ENCODE data around the gene MYRF. TPM values are rescaled to one million over a fixed set of nuclear protein-coding genes. Genes with fewer than 3 reads are reported as not detected.

Gene MYRF
- total RNA-seq, 1 donor from 2014 or later = 39.5 TPM

DNA sequence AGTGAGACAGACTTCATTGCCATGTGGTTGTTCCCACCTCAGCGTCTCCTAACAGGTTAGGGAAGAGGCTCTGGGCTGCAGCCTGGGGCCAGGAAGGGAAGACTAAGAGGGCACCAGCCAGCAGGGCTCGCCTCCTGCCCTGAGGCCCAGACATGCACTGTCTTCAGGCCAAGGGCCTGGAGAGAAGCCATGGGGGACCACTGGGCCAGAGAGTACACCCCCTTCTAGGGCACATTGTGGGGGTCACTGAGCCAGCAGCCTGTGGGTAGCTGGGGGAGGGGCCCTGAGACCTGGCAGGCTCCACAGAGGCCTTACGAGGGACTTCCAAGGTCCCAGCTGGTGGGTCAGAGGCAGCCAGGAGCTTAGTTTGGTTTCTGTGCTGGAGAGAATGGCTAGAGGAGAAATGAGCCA, 25.0 kb upstream of the MYRF start:
- Histone ChIP-seq H3K4me1 (ENCODE audit: insufficient read depth, low read length) (peaks cover 38% of the 10 kb centered on the region), H3K27me3 (ENCODE audit: insufficient read depth, low read length) (no peaks in the 10 kb centered on the region), H4K20me1 (ENCODE audit: insufficient read depth, low read length) (peaks cover 7% of the 10 kb centered on the region), H3K4me3 (ENCODE audit: insufficient read depth, low read depth, low read length) (no peak overlapping the region), H2AFZ (ENCODE audit: low read depth, low read length) (no peak overlapping the region), H3K9ac (ENCODE audit: low read length) (no peak overlapping the region), H3K79me2 (ENCODE audit: insufficient read depth, low read length) (no peaks in the 10 kb centered on the region), H3K36me3 (ENCODE audit: insufficient read depth, low read length) (peaks cover 4% of the 10 kb centered on the region), H3K4me2 (ENCODE audit: low read length) (no peak overlapping the region), H3K9me3 (ENCODE audit: insufficient read depth, low read depth, low read length) (no peaks in the 10 kb centered on the region), H3K27ac (ENCODE audit: low read depth, low read length) (no peak overlapping the region)
- Mint-ChIP-seq H3K36me3 (ENCODE audit: low read depth, unreplicated experiment) (peaks cover 18% of the 10 kb centered on the region), H3K4me1 (ENCODE audit: low read depth, unreplicated experiment) (peaks cover 23% of the 10 kb centered on the region), H3K9me3 (ENCODE audit: unreplicated experiment) (no peaks in the 10 kb centered on the region), H3K4me3 (ENCODE audit: unreplicated experiment) (no peak overlapping the region), H3K27me3 (ENCODE audit: low read depth, unreplicated experiment) (peaks cover 2% of the 10 kb centered on the region), H3K27ac (ENCODE audit: unreplicated experiment) (no peak overlapping the region)
- no peak for FAIRE-seq
- no peak for TF ChIP-seq EZH2 (IDR thresholded peaks at IDR 0.05; ENCODE audit: insufficient read depth, low read length)
- TF ChIP-seq, protein P1, sequence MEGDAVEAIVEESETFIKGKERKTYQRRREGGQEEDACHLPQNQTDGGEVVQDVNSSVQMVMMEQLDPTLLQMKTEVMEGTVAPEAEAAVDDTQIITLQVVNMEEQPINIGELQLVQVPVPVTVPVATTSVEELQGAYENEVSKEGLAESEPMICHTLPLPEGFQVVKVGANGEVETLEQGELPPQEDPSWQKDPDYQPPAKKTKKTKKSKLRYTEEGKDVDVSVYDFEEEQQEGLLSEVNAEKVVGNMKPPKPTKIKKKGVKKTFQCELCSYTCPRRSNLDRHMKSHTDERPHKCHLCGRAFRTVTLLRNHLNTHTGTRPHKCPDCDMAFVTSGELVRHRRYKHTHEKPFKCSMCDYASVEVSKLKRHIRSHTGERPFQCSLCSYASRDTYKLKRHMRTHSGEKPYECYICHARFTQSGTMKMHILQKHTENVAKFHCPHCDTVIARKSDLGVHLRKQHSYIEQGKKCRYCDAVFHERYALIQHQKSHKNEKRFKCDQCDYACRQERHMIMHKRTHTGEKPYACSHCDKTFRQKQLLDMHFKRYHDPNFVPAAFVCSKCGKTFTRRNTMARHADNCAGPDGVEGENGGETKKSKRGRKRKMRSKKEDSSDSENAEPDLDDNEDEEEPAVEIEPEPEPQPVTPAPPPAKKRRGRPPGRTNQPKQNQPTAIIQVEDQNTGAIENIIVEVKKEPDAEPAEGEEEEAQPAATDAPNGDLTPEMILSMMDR (IDR thresholded peaks at IDR 0.05; ENCODE audit: insufficient read depth, low read depth, low read length) = no peak
- DNase-seq (ENCODE audit: low read depth) = no peak

DNA sequence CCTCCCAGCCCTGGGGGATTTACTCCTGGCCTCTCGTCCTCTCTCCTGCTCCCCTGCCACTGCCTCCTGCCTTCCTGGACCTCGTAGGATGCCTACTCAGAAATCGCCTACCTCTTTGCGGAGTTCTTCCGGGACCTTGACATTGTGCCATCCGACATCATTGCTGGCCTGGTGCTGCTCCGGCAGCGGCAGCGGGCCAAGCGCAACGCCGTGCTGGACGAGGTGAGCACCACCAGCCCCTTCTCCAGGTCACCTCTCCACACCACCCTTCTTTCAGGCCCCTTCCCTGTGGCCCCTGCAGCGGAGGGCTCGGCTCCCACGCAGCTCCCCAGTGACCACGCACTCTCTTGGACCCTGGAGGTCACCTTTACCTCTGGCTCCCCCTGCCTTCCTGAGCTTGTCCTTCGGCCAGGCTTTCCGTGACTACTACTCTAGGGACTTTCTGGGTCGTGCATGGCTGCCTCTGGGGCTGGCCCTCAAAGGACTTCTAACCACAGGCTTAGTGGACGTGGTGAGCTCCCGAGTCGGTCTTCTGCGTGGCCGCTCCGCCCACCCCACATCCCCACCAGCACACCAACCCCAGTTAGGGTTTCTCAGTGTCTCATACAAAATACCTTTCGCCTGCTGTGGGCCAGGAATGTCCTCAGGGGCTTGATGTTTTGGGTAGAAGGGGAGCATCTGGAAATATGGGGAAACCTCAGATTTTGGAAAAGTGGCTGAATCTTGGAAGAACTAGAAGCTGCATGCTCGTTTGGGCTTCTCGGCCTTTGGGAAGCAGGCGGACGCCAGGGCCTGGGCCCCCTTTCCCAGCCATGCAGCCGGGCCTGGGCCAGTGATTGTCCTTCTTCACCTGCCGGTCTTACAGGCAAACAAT, 24.1 kb upstream of the MYRF start:
- peak overlapping the region; percentile 88 for H3K27ac Mint-ChIP-seq (ENCODE audit: unreplicated experiment)
- H3K4me1 Mint-ChIP-seq (ENCODE audit: low read depth, unreplicated experiment) = peaks cover 25% of the 10 kb centered on the region
- FAIRE-seq = no peak
- no peaks in the 10 kb centered on the region for H3K9me3 Mint-ChIP-seq (ENCODE audit: unreplicated experiment)
- H3K36me3 ChIP-seq (ENCODE audit: insufficient read depth, low read length) = peaks cover 4% of the 10 kb centered on the region
- no peak overlapping the region for H3K9ac ChIP-seq (ENCODE audit: low read length)
- H3K27me3 ChIP-seq (ENCODE audit: insufficient read depth, low read length) = no peaks in the 10 kb centered on the region
- H3K9me3 ChIP-seq (ENCODE audit: insufficient read depth, low read depth, low read length) = no peaks in the 10 kb centered on the region
- H3K36me3 Mint-ChIP-seq (ENCODE audit: low read depth, unreplicated experiment) = peaks cover 18% of the 10 kb centered on the region
- H3K27ac ChIP-seq (ENCODE audit: low read depth, low read length) = no peak overlapping the region
- peaks cover 11% of the 10 kb centered on the region for H4K20me1 ChIP-seq (ENCODE audit: insufficient read depth, low read length)
- H3K27me3 Mint-ChIP-seq (ENCODE audit: low read depth, unreplicated experiment) = peaks cover 2% of the 10 kb centered on the region
- peaks cover 47% of the 10 kb centered on the region for H3K4me1 ChIP-seq (ENCODE audit: insufficient read depth, low read length)
- DNase-seq (ENCODE audit: low read depth) = no peak
- no peak overlapping the region for H2AFZ ChIP-seq (ENCODE audit: low read depth, low read length)
- TF ChIP-seq, protein P1 (IDR thresholded peaks at IDR 0.05; ENCODE audit: insufficient read depth, low read depth, low read length) = no peak
- no peak for TF ChIP-seq EZH2 (IDR thresholded peaks at IDR 0.05; ENCODE audit: insufficient read depth, low read length)
- H3K4me3 Mint-ChIP-seq (ENCODE audit: unreplicated experiment) = peak overlapping the region; percentile 66
- H3K4me3 ChIP-seq (ENCODE audit: insufficient read depth, low read depth, low read length) = no peak overlapping the region
- peak overlapping the region; percentile 25 for H3K4me2 ChIP-seq (ENCODE audit: low read length)
- no peaks in the 10 kb centered on the region for H3K79me2 ChIP-seq (ENCODE audit: insufficient read depth, low read length)

DNA sequence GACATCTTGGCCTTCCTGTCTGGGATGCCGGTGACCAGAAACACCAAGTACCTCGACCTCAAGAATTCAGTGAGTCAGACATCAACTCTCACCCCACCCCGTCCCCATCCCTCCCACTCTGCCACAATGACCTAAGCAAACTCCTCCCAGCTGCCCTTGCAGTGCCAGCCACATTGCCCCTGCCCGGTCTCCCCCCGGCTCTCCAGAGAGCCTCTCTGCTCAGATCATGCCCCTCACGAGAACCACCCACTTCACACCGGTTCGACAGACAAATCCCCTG, 23.6 kb upstream of the MYRF start:
- H3K27ac ChIP-seq (ENCODE audit: low read depth, low read length) = peak overlapping the region; percentile 15
- FAIRE-seq (no peak), DNase-seq (ENCODE audit: low read depth) (peak; percentile 74)
- peaks cover under 1% of the 10 kb centered on the region for H3K36me3 ChIP-seq (ENCODE audit: insufficient read depth, low read length)
- no peak for TF ChIP-seq EZH2 (IDR thresholded peaks at IDR 0.05; ENCODE audit: insufficient read depth, low read length)
- TF ChIP-seq, protein P1 (IDR thresholded peaks at IDR 0.05; ENCODE audit: insufficient read depth, low read depth, low read length) = no peak
- no peaks in the 10 kb centered on the region for H3K9me3 ChIP-seq (ENCODE audit: insufficient read depth, low read depth, low read length)
- peak overlapping the region; percentile 49 for H3K9ac ChIP-seq (ENCODE audit: low read length)
- peaks cover 47% of the 10 kb centered on the region for H3K4me1 ChIP-seq (ENCODE audit: insufficient read depth, low read length)
- H3K36me3 Mint-ChIP-seq (ENCODE audit: low read depth, unreplicated experiment) = peaks cover 17% of the 10 kb centered on the region
- no peaks in the 10 kb centered on the region for H3K79me2 ChIP-seq (ENCODE audit: insufficient read depth, low read length)
- H3K27ac Mint-ChIP-seq (ENCODE audit: unreplicated experiment) = peak overlapping the region; percentile 88
- H3K4me3 Mint-ChIP-seq (ENCODE audit: unreplicated experiment) = peak overlapping the region; percentile 66
- peak overlapping the region; percentile 25 for H3K4me2 ChIP-seq (ENCODE audit: low read length)
- no peaks in the 10 kb centered on the region for H3K27me3 ChIP-seq (ENCODE audit: insufficient read depth, low read length)
- no peak overlapping the region for H2AFZ ChIP-seq (ENCODE audit: low read depth, low read length)
- H3K27me3 Mint-ChIP-seq (ENCODE audit: low read depth, unreplicated experiment) = peaks cover 5% of the 10 kb centered on the region
- peaks cover 14% of the 10 kb centered on the region for H4K20me1 ChIP-seq (ENCODE audit: insufficient read depth, low read length)
- H3K4me3 ChIP-seq (ENCODE audit: insufficient read depth, low read depth, low read length) = no peak overlapping the region
- H3K4me1 Mint-ChIP-seq (ENCODE audit: low read depth, unreplicated experiment) = peaks cover 25% of the 10 kb centered on the region
- H3K9me3 Mint-ChIP-seq (ENCODE audit: unreplicated experiment) = no peaks in the 10 kb centered on the region
